Ascending aorta (tissue), 2 donors: ENCODE measurements around the gene PDE10A. TPM values are rescaled to one million over a fixed set of nuclear protein-coding genes. Genes with fewer than 3 reads are reported as not detected.

ENCODE experiments used
- DNase-seq, 2 donors: peaks; one replicate each; pipeline ENCODE4 v3.0.0-alpha.2; 2019; ENCODE audit warnings: low spot score in 2 of 2
- H3K27ac ChIP-seq, 2 donors: fragments of 200-600 bp; sonication (generic); one replicate each; pipeline ENCODE4 v1.5.1; 2016 to 2017; ENCODE audit warnings: mild to moderate bottlenecking in 1 of 2
- H3K27me3 ChIP-seq: fragments of 200-600 bp; sonication (generic); one replicate; pipeline ENCODE4 v1.5.1; 2017
- H3K36me3 ChIP-seq, 2 donors: fragments of 200-600 bp; sonication (generic); one replicate each; pipeline ENCODE4 v1.5.1; 2016
- H3K4me1 ChIP-seq, 2 donors: fragments of 200-600 bp; sonication (generic); one replicate each; pipeline ENCODE4 v1.5.1; 2016 to 2017; ENCODE audit warnings: mild to moderate bottlenecking in 1 of 2
- H3K4me3 ChIP-seq, 2 donors: fragments of 200-600 bp; sonication (generic); one replicate each; pipeline ENCODE4 v1.5.1; 2016 to 2017; ENCODE audit warnings: mild to moderate bottlenecking in 1 of 2
- H3K9me3 ChIP-seq, 2 donors: fragments of 200-600 bp; sonication (generic); one replicate each; pipeline ENCODE4 v1.5.1; 2016
- CTCF ChIP-seq, 3 experiments: fragments of 200-600 bp in 2 of 3; fragments of 450-650 bp in 1 of 3; sonication (generic) in 2 of 3; IDR thresholded peaks; one replicate each; pipeline ENCODE4 v1.5.1; 2016 to 2019; ENCODE audit warnings: antibody characterized with exemption in 3 of 3, mild to moderate bottlenecking in 1 of 3, moderate library complexity in 1 of 3
- intact Hi-C: fragments of 100-400 bp; cut with DNase I; formaldehyde crosslinking; loops from one replicate; pipeline ENCODE4 v1.15.1; 2023
- total RNA-seq: library from RNA; depleted of rRNA; stranded (reverse); fragments of >200 nt; gene quantifications from one replicate; pipeline ENCODE4 v1.1.0, GENCODE V29; 2016

Gene PDE10A
- total RNA-seq, 1 donor from 2014 or later = 2.0 TPM

- intact Hi-C loops = no loop called here
These were observed 18.3 kb downstream of the PDE10A start for GRCh38 chr6:165644586-165645266.

GRCh38 chr6:165643015-165643414 lies 20.0 kb downstream of the PDE10A start:
- Histone ChIP-seq H3K4me3 (no peak overlapping the region), H3K27me3 (no peaks in the 10 kb centered on the region), H3K4me1 (no peaks in the 10 kb centered on the region), H3K27ac (no peak overlapping the region), H3K36me3 (no peaks in the 10 kb centered on the region), H3K9me3 (no peaks in the 10 kb centered on the region)
- intact Hi-C loops = no loop called here
- DNase-seq = no peak
- TF ChIP-seq CTCF (IDR thresholded peaks at IDR 0.05) = no peak

More at GRCh38 chr6:165644586-165645266, 18.3 kb downstream of the PDE10A start:
- H3K27me3 ChIP-seq = no peaks in the 10 kb centered on the region
- H3K9me3 ChIP-seq = no peaks in the 10 kb centered on the region
- no peaks in the 10 kb centered on the region for H3K4me1 ChIP-seq
- no peak overlapping the region for H3K27ac ChIP-seq
- no peak for DNase-seq
- no peaks in the 10 kb centered on the region for H3K36me3 ChIP-seq
- no peak for TF ChIP-seq CTCF (IDR thresholded peaks at IDR 0.05)
- no peak overlapping the region for H3K4me3 ChIP-seq

DNA sequence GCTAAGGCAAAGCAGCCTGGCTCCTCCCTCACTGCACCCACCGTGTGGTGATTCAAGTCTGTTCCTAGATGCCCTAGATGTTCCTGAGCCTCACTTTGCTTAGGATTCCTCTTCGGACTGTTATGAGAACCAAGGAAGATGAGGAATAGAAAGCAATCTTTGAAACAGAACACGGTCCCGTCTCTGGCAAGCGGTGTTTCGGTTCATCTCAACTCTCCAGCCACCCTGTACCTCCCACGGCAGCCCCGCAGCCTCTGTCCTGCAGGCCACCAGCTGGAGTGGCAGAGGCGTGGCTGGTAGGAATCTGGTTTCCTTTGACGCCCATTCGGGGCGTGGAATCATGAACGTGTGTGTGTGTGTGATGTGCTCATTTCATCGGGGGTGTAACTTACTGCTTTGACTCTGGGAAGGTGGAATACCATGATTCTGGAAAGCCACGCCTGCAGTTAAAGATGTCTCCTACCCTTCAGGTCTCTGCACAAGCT lies 21.3 kb downstream of the PDE10A start:
- Histone ChIP-seq H3K9me3 (no peaks in the 10 kb centered on the region), H3K27ac (no peak overlapping the region), H3K4me3 (no peak overlapping the region), H3K36me3 (no peaks in the 10 kb centered on the region), H3K4me1 (no peaks in the 10 kb centered on the region), H3K27me3 (no peaks in the 10 kb centered on the region)
- TF ChIP-seq CTCF (IDR thresholded peaks at IDR 0.05) = no peak
- DNase-seq = no peak
- intact Hi-C loops = no loop called here

DNA sequence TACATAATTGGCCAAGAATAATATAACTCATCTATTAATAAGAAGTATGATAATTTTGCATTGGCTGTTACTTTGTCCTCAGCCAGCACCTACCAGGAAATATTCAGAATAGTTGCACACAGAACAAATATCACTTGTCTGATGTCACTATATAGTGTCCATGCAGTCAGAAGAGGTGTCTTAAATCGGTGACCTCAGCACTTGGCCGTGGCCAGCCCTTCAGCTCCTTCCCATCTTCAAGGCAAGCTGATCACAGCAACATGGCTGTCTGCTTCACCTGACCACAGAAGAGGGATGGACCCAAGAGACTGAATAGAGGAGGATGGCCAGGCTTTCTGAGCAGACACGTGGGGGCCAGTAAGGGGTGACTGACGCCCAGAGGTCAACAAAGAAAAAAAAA lies 22.2 kb downstream of the PDE10A start:
- H3K27me3 ChIP-seq = no peaks in the 10 kb centered on the region
- no peaks in the 10 kb centered on the region for H3K9me3 ChIP-seq
- no peaks in the 10 kb centered on the region for H3K36me3 ChIP-seq
- DNase-seq = no peak
- H3K27ac ChIP-seq = no peak overlapping the region
- intact Hi-C loops = no loop called here
- H3K4me3 ChIP-seq = no peak overlapping the region
- no peaks in the 10 kb centered on the region for H3K4me1 ChIP-seq
- TF ChIP-seq CTCF (IDR thresholded peaks at IDR 0.05) = no peak

DNA sequence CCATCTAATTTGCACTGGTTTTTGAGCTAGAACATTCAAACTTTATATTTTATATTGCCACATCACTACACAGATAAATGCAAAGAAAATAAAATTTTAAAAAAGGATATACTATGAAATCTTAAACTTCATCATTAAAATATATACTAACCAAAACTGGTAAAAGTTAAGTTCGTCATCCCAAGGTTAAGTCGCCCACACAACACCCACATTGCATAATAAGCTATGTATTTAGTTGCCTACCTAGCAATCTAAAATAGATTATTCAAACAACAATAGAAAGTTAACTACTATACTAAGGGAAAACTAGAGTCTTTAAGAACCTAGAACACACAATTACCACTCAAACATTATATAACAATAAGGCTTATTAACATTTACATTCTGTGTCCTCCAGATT lies 24.5 kb downstream of the PDE10A start:
- Histone ChIP-seq H3K27me3 (no peaks in the 10 kb centered on the region), H3K4me3 (no peak overlapping the region), H3K27ac (no peak overlapping the region), H3K9me3 (no peaks in the 10 kb centered on the region), H3K4me1 (no peaks in the 10 kb centered on the region), H3K36me3 (no peaks in the 10 kb centered on the region)
- TF ChIP-seq CTCF (IDR thresholded peaks at IDR 0.05) = no peak
- DNase-seq = no peak
- intact Hi-C loops = no loop called here
